ENCODE data around the gene NODAL.

GRCh38 chr10:70457759-70458305 lies 16.4 kb upstream of the NODAL start:
- TF ChIP-seq ISL1 (CRISPR knock-in tag; IDR thresholded peaks at IDR 0.05) (no peak), CREB5 (CRISPR knock-in tag; IDR thresholded peaks at IDR 0.05; ENCODE audit: low read depth) (no peak), OSR1 (CRISPR knock-in tag; IDR thresholded peaks at IDR 0.05) (no peak), ZFP30 (CRISPR knock-in tag; IDR thresholded peaks at IDR 0.05) (no peak), ESRRG (CRISPR knock-in tag; IDR thresholded peaks at IDR 0.05) (no peak)

All from SK-N-SH treated with all-trans-retinoic acid at 6 μM for 48 hours (cell line).